Fibroblast of skin of abdomen (primary cell): ENCODE data around the gene PEPD.
A peak's percentile ranks its signal among the peaks of the same experiment; 100 is the strongest.

Source experiments
- DNase-seq: peaks from one replicate; pipeline ENCODE4 v3.0.0-alpha.2; 2013

The PEPD gene

GRCh38 chr19:33545217-33545981, 23.8 kb upstream of the PEPD start:
- no peak for DNase-seq

GRCh38 chr19:33535226-33535625, 13.6 kb upstream of the PEPD start:
- DNase-seq = no peak

GRCh38 chr19:33532859-33533460, 11.4 kb upstream of the PEPD start:
- DNase-seq = no peak

- no peak for DNase-seq
Observed at GRCh38 chr19:33530842-33531241, 9.3 kb upstream of the PEPD start.

- no peak for DNase-seq
Observed at GRCh38 chr19:33530296-33530695, 8.7 kb upstream of the PEPD start.

- no peak for DNase-seq
Observed at GRCh38 chr19:33529094-33529676, 7.6 kb upstream of the PEPD start.

GRCh38 chr19:33528404-33528803, 6.8 kb upstream of the PEPD start:
- no peak for DNase-seq

GRCh38 chr19:33527125-33527524, 5.5 kb upstream of the PEPD start:
- no peak for DNase-seq

GRCh38 chr19:33524024-33524664, 2.6 kb upstream of the PEPD start:
- DNase-seq = no peak

- DNase-seq = no peak
Observed at GRCh38 chr19:33523167-33523566, 1.6 kb upstream of the PEPD start.

- no peak for DNase-seq
Observed at GRCh38 chr19:33522371-33522662, 726 bp upstream of the PEPD start.

- DNase-seq = no peak
Observed at GRCh38 chr19:33520844-33521479, 629 bp downstream of the PEPD start.

- no peak for DNase-seq
Observed at GRCh38 chr19:33520048-33520643, 1.4 kb downstream of the PEPD start.

- DNase-seq = no peak
Observed at GRCh38 chr19:33519416-33519815, 2.2 kb downstream of the PEPD start.

GRCh38 chr19:33518541-33518940, 3.0 kb downstream of the PEPD start:
- DNase-seq = no peak

GRCh38 chr19:33517922-33518321, 3.7 kb downstream of the PEPD start:
- no peak for DNase-seq

- no peak for DNase-seq
Observed at GRCh38 chr19:33515921-33516320, 5.7 kb downstream of the PEPD start.

GRCh38 chr19:33514885-33515551, 6.6 kb downstream of the PEPD start:
- peak; percentile 26 for DNase-seq

- DNase-seq = no peak
Observed at GRCh38 chr19:33513424-33513823, 8.2 kb downstream of the PEPD start.

- no peak for DNase-seq
Observed at GRCh38 chr19:33512580-33513137, 8.9 kb downstream of the PEPD start.

GRCh38 chr19:33512021-33512420, 9.6 kb downstream of the PEPD start:
- no peak for DNase-seq

- DNase-seq = no peak
Observed at GRCh38 chr19:33511346-33511745, 10.2 kb downstream of the PEPD start.
